Germinal center (tissue), 1 donor: Measurements from ENCODE around the gene KBTBD8.

ENCODE experiments used
- DNase-seq: peaks from one replicate; pipeline ENCODE4 v3.0.0; 2012; ENCODE audit warnings: mixed read lengths, low spot score

The KBTBD8 gene

GRCh38 chr3:66998113-66998903 lies at the start of gene KBTBD8:
TSS of gene KBTBD8 (plus strand) at chr3:66998307. CDS start at chr3:66998356, 49 bp downstream.
- peak; percentile 98 for DNase-seq

- DNase-seq = no peak
These were observed 49.3 kb upstream of the KBTBD8 start for GRCh38 chr3:66948838-66949237.

- no peak for DNase-seq
These were observed 48.2 kb upstream of the KBTBD8 start for GRCh38 chr3:66949898-66950297.

GRCh38 chr3:66952357-66952756 lies 45.8 kb upstream of the KBTBD8 start:
- no peak for DNase-seq

- DNase-seq = no peak
These were observed 44.1 kb upstream of the KBTBD8 start for GRCh38 chr3:66953934-66954445.

- DNase-seq = no peak
These were observed 41.4 kb upstream of the KBTBD8 start for GRCh38 chr3:66956742-66957141.

- DNase-seq = no peak
These were observed 40.7 kb upstream of the KBTBD8 start for GRCh38 chr3:66957367-66957766.

GRCh38 chr3:66958067-66958466 lies 40.0 kb upstream of the KBTBD8 start:
- no peak for DNase-seq

GRCh38 chr3:66962664-66963063 lies 35.4 kb upstream of the KBTBD8 start:
- DNase-seq = no peak

- DNase-seq = no peak
These were observed 26.9 kb upstream of the KBTBD8 start for GRCh38 chr3:66971245-66971644.

GRCh38 chr3:66971891-66972551 lies 26.1 kb upstream of the KBTBD8 start:
- DNase-seq = peak; percentile 85

GRCh38 chr3:66980791-66981190 lies 17.3 kb upstream of the KBTBD8 start:
- DNase-seq = no peak

- no peak for DNase-seq
These were observed 15.0 kb upstream of the KBTBD8 start for GRCh38 chr3:66983101-66983500.

GRCh38 chr3:66985336-66985920 lies 12.7 kb upstream of the KBTBD8 start:
- no peak for DNase-seq

GRCh38 chr3:66986406-66986805 lies 11.7 kb upstream of the KBTBD8 start:
- no peak for DNase-seq

- no peak for DNase-seq
These were observed 8.9 kb upstream of the KBTBD8 start for GRCh38 chr3:66989241-66989640.

GRCh38 chr3:66989860-66990696 lies 8.0 kb upstream of the KBTBD8 start:
- peak; percentile 42 for DNase-seq

- DNase-seq = no peak
These were observed 6.6 kb upstream of the KBTBD8 start for GRCh38 chr3:66991459-66991858.

- no peak for DNase-seq
These were observed 5.0 kb upstream of the KBTBD8 start for GRCh38 chr3:66993082-66993481.

GRCh38 chr3:66994588-66994987 lies 3.5 kb upstream of the KBTBD8 start:
- no peak for DNase-seq

GRCh38 chr3:66996696-66997095 lies 1.4 kb upstream of the KBTBD8 start:
- no peak for DNase-seq

- DNase-seq = peak; percentile 19
These were observed 471 bp upstream of the KBTBD8 start for GRCh38 chr3:66997560-66998112.
